HG02678 (cell line): ENCODE results near the gene COLEC12.
"Not testable (repeated sequence)": the region's sequence is repeated elsewhere in the genome, so short reads cannot be mapped to it uniquely, and the experiment has no call there.

Experiments used
- ATAC-seq: cut with Tn5 transposase; IDR thresholded peaks from one replicate; pipeline ENCODE4 v1.9.1; 2021; ENCODE audit warnings: mild to moderate bottlenecking, moderate library complexity; ENCODE audit not compliant: unreplicated experiment

COLEC12 gene

DNA sequence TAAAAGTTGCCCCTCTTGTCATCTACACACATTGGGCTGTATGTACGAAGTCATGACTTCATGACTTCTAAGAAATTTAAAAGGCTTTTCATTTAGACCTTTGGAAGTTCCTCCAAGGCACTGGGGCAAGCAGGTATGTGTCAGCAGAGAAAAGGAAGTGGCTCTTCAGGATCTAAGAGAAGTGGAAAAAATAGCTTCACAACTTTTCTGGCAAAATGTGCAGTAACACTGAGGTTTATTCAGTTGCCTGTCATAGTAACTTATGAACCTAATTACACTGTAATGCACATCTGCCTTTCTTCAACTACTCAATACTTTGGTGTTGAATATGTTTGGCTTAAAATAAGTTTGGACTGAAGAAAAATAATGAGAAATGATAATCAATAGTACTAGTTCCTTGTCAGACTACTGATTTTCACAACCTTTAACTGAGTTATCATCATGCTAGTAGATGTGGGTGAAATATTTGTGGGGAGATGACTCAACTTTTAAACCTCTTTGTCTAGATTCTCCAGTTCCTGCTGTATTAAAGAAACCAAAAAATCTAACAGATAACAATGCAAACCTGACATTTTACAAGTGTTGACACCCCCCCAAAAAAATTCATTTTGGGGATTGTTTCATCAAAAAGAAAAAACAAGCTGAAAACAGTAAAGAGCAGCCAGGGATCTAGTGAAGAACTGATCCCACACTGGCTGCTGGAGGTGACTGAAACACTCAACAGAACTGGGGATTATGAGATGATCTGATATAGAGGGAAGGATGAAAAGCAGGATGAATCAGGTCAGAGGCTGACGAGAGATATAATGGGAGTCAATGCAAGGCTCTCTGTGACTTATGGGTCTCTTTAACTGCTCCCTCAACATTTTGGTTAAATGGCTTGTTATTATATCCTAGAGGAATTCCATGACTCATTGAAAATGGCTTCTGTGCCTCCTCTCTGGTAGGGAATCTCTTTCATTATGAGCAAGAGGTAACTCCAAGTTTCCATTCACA, 84.6 kb downstream of the COLEC12 start:
- no peak for ATAC-seq

DNA sequence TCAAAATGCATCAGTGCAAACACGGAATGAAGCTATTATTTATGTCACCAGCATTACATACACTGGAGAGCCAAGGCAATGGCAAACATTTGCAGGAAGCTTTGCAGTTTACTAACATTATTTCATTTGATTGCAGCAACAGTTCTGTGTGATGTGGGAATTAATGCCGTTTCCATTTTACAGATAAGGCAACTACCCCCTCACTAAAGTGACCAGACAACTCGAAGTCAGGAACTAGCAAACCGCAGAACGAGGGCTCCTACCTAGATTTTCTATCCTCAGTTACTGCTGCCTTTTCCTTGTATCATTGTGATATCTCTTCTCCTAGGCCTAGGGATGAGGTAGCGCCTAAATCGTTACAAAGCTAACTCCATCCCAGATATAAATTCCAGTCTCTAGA, 85.5 kb downstream of the COLEC12 start:
- ATAC-seq: no peak

DNA sequence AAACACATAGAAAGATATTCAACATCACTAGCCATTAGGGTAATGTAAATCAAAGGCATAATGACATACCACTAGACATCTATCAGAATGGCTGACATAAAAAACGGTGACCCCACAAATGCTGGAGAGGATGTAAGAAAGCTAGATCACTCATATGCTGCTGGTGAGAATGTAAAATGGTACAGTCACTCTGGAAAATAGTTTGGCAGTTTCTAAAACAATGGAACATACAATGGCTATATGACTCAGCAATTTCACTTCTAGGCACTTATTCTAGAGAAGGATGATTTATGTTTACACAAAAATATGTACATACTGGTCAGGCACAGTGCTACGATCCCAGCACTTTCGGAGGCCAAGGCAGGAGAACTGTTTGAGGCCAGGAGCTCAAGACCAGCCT, 87.3 kb downstream of the COLEC12 start:
- no peak for ATAC-seq

DNA sequence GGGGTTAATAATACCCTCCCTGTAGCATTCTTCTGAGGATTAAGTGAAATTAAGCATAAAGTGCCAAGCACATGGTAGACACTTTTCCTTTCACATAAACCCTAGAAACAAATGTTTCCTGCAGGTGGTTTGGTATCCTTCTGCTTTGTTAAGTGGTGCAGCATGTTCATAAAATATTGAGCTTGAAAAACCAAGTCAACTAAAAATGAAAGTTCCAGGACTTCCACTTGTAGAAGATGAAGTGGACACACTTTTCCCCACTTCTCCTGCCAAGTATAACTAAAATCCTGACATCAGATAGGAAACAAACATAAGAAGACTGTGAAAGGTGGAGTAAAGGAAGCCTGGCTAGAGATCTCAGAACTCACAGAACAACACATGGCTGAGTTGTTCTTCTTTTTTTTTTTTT, 90.5 kb downstream of the COLEC12 start:
- no peak for ATAC-seq

DNA sequence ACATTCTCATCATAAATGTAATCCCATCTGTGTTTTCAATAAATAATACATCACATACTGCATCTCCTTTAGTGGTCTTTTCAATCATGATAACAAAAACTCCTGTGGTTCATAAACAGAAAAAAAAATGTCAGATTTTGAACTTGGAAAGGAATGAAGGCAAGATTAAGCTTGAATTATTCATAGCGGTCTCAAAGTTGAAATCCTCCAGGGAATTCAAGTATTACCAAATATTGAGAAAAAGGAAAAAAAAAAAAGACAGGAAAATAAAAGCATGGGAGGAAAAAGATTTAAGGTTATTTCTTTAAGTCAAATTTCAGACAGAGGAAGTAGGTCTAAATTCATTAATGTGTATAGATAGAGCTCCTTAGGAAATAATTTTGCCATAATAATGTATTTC, 92.1 kb downstream of the COLEC12 start:
- ATAC-seq: no peak

DNA sequence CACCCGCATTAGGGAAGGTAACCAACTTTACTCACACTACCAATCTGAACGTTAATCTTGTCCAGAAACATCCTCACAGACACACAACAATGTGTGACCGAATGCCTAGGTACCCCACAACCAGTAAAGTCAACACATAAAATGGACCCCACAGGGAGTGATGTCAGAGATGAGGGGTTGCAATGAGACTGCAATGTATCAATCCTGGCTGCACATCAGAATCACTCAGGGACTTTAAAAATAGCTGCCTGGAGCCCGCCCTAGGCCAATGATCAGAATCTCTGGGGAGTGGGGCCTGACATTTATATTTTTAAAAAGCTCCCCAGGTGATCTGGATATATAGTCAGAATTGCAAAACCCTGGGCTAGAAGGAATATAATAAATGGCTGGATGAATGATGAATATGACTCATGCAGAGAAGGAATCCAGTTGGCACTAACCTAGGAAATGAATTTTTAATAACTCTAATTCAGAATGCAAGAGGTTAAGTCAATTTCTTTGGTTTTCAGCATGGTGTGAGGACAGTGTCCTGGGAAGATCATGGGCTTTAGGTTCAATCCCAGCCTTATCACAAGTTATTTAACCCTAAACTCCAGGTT, 92.8 kb downstream of the COLEC12 start:
- ATAC-seq: no peak

DNA sequence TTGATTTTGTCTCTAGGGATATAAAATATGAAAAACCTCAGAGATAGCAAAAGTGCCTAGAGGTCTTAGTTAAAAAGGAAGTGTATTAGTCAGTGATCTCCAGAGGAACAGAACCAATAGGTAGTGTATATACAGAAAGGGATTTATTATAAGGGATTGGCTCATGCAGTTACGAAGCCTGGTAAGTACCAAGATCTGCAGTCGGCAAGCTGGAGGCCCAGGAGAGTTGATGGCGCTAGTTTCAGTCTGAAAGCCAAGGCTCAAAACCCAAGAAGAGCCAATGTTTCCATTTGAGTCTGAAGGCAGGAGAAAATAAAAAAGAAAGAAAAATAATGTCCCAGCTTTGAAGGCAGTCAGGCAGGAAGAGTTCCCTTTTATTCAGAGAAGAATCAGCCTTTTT, 93.3 kb downstream of the COLEC12 start:
- no peak for ATAC-seq

DNA sequence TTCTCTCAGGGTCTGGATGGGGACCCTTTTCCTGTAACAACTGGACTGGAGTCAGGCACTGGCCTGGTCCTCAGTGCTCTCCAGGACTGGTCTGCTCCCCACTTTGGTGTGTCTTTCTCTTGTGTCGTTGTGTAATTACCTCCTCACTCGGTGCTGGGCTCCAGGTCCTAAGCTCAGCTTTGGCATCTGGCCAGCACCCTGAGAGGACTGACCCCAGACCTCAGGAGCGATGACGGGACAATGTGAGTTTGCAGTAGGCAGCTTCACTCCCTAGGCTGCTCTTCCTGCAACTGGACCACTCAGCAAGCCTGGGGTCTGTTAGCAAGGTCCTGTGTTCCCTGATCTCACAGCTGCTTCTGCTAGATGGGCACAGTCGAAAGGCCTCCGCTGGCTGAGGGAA, 93.8 kb downstream of the COLEC12 start:
- no peak for ATAC-seq

DNA sequence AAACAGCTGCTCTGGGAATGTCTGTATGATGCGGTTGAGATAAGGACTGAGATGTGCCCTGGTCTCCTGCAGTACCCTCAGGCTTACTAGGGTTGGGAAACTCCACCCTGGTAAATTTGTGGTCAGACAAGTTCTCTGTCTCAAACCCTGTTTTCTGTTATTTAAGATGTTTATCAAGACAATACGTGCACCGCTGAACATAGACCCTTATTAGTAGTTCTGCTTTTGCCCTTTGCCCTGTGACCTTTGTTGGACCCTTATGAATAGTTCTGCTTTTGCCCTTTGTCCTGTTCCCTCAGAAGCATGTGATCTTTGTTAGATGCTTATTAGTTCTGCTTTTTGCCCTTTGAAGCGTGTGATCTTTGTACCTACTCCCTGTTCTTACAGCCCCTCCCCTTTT, 95.5 kb downstream of the COLEC12 start:
- ATAC-seq: not testable (repeated sequence)

DNA sequence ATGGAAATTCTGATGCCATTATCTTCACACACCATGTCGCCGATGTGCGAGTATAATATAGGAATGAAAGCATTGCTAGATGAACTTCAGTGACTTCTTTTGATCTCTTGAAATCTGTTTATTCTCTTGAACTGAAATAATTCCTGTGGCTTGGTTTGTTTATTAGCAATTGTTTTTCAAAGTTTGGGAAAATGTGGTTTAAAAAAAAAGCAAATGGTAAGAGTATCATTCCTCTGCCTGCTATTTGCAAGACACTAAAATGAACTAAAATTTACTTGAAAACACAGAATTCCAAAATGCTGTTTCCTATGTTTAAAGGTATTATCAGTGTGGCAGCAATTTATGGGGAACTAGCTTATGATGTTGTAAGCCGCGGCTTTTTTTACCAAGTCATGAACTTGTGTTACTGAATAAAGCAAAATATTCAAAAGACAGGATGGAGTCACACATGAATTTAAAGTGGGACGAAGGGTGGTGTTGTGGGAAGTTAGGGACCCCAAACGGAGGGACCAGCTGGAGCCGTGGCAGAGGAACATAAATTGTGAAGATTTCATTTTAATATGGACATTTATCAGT, 96.4 kb downstream of the COLEC12 start:
- ATAC-seq: no peak

DNA sequence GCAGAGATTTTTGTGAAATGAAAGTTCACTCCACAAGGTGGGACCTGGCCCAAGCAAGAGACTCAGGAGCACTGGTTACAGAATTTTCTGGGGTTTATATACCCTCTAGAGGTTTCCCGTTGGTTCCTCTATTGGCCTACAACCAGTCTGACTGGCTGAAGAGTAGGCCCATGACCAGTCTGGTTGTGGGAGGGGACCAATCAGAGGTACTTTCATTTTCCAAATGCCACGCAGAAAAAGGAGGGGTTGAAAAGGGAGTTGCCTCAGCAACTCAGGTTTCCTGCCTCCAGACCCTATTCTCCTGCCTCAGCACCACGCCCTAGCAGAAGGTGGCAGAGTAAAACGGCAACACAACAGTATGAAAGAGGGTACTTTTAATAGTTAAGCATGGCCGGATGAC, 98.4 kb downstream of the COLEC12 start:
- ATAC-seq: no peak

DNA sequence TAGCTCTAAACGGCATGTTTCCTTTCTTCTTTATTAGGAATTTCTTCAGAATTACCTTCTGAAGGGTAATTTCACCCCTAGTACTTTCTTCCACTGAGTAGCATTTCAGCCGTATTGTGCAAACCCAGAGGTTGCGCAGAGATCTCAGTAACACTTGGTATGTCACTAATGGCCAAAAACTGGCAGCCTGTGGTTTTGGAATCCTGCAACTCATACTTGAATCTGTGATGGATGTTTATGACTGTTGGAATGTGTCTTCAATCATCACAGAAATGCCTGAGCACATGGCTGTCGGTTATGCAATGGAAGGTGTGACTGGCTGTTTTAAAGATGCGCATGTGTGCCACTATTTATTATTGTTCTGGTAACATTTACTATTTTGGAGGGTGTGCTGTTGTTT, 100.0 kb downstream of the COLEC12 start:
- no peak for ATAC-seq

DNA sequence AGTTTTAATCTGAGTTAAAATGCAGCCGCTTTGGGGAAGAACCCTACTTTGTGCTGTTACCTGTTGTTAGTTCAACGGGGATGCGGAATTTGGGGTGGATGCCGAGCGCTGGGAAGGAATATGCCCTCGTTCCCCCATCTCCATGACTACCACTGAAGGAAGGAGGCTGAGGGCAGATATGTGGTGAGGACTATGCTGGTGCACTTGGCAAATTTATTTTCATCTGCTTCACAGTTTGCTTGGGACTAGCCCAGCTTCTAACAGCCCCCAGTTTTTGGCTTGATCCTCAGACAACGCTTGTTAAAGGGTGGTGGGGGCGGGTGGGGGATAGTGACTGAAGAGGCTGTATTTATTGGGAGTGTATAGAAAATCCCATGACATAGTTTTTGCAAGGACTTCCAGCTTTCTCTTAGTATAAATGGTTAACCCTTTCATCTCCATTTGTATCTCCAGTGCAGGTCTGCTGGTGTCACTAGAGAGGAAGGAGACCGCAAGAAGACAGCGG, 100.8 kb downstream of the COLEC12 start:
- no peak for ATAC-seq

DNA sequence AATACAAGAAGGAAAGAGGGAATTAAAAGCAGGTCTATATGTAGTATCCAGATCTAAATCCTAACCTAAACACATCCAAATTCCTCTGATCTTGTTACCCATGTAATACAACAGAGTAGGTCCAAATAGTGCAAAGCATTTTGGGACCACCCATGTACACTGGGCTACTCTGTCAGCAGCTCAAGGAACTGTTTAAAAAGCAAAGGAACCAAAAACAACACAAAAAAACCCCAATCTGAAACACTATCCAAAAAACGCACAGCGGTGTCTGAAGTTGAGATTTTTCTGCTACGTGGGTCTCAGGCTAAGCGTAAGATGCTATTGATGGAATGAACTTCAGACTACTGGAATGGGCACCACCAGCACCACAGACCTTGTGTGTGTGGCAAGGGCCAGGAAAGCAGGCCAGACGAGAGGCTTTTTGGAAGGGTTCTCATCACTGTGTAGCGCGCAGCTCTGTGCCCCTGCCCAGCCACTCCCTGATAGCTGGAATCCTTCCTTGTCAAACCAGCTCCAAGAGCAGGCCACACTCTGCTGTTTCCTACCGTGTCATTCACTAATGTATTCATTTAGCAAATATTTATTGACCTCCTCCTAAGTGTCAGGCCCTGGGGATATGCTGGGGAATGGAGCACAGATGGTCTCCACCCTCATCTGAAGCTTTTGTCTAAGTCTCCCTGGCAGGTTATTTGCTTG, 101.4 kb downstream of the COLEC12 start:
- no peak for ATAC-seq

DNA sequence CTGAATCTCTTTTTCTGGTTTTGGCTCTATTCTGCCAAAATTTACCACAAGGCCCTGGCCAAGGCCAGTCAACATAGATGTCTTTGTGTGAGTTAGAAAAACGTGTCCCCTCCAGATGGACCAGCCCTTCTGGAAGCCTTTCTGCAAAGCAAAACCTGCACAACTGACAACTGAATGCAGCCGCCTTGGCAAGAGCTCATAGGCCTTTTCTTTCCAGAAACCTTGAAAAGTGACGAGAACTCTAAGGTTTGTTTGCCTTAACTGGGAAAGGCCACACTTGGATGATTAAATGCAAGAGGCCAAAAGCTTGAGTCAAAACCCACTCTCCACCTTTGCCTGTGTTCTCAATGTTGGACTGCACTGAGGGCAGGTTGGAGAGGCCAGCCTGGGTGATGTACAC, 103.9 kb downstream of the COLEC12 start:
- no peak for ATAC-seq

DNA sequence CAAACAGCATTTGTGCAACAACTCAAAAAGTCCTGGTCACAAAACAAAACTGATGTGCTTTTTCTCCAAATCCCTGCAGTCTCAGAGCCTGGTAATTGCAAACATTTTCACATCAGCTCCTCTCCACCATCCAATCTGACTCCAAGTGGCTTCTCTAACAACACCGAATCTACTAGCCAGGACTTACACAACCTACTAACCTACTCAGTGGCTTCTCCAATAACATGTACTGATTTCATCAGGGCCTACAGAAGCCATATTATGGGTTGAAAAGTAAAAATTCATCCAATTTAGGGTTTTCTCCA, 104.3 kb downstream of the COLEC12 start:
- no peak for ATAC-seq

DNA sequence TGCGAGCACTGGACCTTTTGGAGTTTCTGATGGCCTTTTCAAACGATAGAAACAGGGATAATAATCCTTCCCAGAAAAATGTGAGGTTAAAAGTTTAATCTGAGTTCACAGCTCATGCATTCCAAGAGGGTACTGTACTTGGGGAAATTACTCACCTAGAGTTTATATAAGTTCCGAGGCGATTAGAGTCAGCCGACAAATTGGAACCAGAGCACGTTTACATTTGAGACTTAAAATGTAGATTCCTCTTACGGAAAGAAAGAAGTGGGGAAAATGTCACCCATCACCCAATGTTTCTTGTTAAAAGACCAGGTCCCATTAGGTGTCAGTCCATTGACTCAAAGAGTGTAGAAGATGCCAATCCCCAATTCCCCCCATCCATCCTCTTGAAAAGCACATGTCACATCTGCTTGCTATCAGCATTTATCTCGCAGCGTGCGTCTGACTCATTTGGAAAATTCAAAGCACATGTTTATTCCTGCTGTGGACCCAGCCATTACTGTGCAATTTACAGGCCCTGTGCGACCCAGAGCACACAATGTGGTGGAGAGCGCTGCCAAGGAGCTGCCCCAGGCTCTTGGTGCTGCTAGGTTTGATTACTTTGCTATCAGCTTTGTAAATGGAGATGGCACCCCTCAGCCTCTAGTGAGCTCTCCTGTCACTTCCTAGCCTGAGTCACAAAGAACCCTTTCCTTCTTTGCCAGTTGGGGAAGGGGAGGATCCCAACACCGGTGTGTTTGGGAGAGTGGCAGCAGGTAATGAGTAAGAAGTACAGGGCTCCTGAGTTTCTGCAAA, 104.8 kb downstream of the COLEC12 start:
- ATAC-seq: no peak

DNA sequence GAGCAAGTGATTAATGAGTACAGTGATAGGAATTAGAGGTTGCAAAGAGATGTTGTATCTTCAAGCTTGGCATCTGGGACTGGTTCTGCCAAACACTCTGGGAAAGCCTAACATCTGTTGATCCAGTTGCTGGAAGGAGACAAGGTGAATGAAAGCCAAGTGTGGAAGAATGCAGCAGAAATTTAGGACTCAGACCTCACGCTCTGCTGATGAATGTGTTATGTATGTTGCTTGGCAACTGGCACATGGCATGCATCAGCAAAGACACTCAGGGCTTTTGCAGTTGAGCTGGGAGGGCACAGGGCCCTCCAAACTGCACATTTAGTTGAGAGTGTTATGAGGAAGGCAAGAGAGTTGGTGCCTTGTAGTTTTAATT, 105.5 kb downstream of the COLEC12 start:
- ATAC-seq: no peak

DNA sequence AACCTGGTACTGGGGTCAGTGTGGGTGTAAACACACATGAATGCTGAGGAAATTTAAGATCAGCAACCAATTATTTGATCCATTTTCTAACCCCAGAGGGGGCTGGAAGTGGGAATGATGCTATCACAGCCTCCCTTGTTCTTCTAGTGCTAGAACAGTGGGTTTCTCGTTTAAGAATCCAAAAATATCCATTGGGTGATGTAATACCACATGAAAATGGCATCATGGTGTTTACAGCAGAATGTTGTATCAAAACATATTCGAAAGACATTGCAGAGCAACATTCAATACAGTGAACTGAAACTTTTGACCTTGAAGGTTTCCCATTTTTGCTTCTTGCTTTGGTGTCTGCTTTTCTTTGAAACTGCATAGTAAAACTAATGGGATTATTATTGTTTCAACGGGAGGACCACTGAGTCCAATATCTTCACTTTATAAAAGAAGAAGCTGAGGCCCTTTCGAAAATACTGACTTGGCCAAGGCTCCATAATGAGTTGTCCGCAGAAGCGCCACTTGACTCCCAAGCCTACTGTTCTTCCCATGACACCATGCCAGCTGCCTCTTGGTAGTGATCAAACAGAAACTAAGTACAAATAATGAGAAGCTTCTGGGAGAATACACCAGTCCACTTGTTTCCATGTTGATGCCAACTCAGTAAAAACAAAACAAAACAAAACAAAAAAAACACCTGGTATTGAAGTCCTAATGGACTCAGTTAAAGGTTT, 106.1 kb downstream of the COLEC12 start:
- no peak for ATAC-seq

DNA sequence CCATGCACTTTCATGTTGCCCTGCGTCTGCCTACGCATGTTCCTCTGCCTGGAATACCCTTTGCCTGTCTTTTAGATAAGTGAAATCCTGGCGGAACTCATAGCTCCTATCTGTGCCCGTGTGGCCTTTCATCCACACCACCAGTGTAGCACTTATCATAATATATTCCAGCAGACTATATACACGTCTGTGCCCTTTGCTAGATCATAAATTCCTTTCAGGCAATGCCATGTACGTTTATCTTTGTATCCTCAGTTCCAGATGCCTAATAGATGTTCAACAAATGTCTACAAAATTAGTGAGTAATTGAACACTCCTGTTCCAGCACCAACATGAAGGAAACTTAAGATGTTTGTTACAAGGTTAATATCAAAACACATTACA, 106.9 kb downstream of the COLEC12 start:
- ATAC-seq: no peak
